SK-N-SH (cell line): ENCODE measurements around the gene MMD. TPM values are rescaled to one million over a fixed set of nuclear protein-coding genes. Genes with fewer than 3 reads are reported as not detected.

Source experiments
- CTCF ChIA-PET: fragments of 300-600, 350-600 bp; formaldehyde crosslinking; extraction: SDS; loops from one replicate; lab custom pipeline; 2021; lab: Yijun Ruan, JAX
- POLR2A ChIA-PET: fragments of 350-600 bp; sonication (Branson Sonifier 250); formaldehyde crosslinking; extraction: SDS; loops from one replicate; lab custom pipeline; 2020; ENCODE audit warnings: antibody characterized with exemption, inconsistent platforms; lab: Yijun Ruan, JAX
- DNase-seq: peaks from one replicate; pipeline ENCODE4 v3.0.0; 2012
- H2AFZ ChIP-seq: fragments of 200-600 bp; sonication (generic); 2 replicates; pipeline ENCODE4 v1.8.1; 2016; ENCODE audit warnings: antibody characterized with exemption, mild to moderate bottlenecking, low read depth
- H3F3A ChIP-seq: fragments of 200-600 bp; sonication (generic); replicated peaks from 2 replicates; pipeline ENCODE3; 2016; ENCODE audit warnings: antibody characterized with exemption, mild to moderate bottlenecking; ENCODE audit not compliant: insufficient read depth
- H3K27ac ChIP-seq, 2 experiments: fragments of 200-500 bp in 1 of 2; fragments of 200-600 bp in 1 of 2; sonication (Bioruptor generic) in 1 of 2; sonication (generic), shearing (Covaris generic) in 1 of 2; 2 replicates each; pipeline versions ENCODE4 v1.5.1 to v1.6.1; 2014 to 2016; ENCODE audit warnings: low read depth in 2 of 2, inconsistent platforms in 1 of 2, low read length in 1 of 2, mild to moderate bottlenecking in 1 of 2, mixed read lengths in 1 of 2
- H3K27me3 ChIP-seq: fragments of 200-600 bp; sonication (generic), shearing (Covaris generic); 2 replicates; pipeline ENCODE4 v1.6.1; 2016; ENCODE audit warnings: mixed run types; ENCODE audit not compliant: insufficient read depth
- H3K36me3 ChIP-seq, 2 experiments: fragments of 200-500 bp in 1 of 2; fragments of 200-600 bp in 1 of 2; sonication (Bioruptor generic) in 1 of 2; sonication (generic) in 1 of 2; replicated peaks in 1 of 2; 2 replicates each; pipeline versions ENCODE3 to v1.5.1; 2014 to 2016; ENCODE audit warnings: low read length in 1 of 2, mild to moderate bottlenecking in 1 of 2; ENCODE audit not compliant: insufficient read depth in 2 of 2, control insufficient read depth in 1 of 2
- H3K4me1 ChIP-seq, 2 experiments: fragments of 200-500 bp in 1 of 2; fragments of 200-600 bp in 1 of 2; sonication (Bioruptor generic) in 1 of 2; sonication (generic), shearing (Covaris generic) in 1 of 2; 2 replicates each; pipeline versions ENCODE4 v1.5.1 to v1.6.1; 2014 to 2016; ENCODE audit warnings: low read depth in 1 of 2, low read length in 1 of 2, mixed run types in 1 of 2; ENCODE audit not compliant: insufficient read depth in 2 of 2, control insufficient read depth in 1 of 2
- H3K4me2 ChIP-seq: fragments of 200-600 bp; sonication (generic), shearing (Covaris generic); 2 replicates; pipeline ENCODE4 v1.6.1; 2017; ENCODE audit warnings: mixed run types
- H3K4me3 ChIP-seq, 2 experiments: fragments of 200-500 bp in 1 of 2; fragments of 200-600 bp in 1 of 2; sonication (Bioruptor generic) in 1 of 2; sonication (generic), shearing (Covaris generic) in 1 of 2; 2 replicates each; pipeline versions ENCODE4 v1.5.1 to v1.8.1; 2014 to 2016; ENCODE audit warnings: low read depth in 2 of 2, inconsistent platforms in 1 of 2, low read length in 1 of 2, mild to moderate bottlenecking in 1 of 2, mixed read lengths in 1 of 2, moderate library complexity in 1 of 2
- H3K79me2 ChIP-seq: fragments of 200-600 bp; sonication (generic); 2 replicates; pipeline ENCODE4 v1.8.1; 2017; ENCODE audit warnings: mild to moderate bottlenecking; ENCODE audit not compliant: insufficient read depth
- H3K9ac ChIP-seq: fragments of 200-600 bp; sonication (generic); 2 replicates; pipeline ENCODE4 v1.6.1; 2017; ENCODE audit warnings: mixed run types
- H3K9me2 ChIP-seq: fragments of 200-600 bp; sonication (generic); 2 replicates; pipeline ENCODE4 v1.6.1; 2017; ENCODE audit warnings: mixed run types
- H3K9me3 ChIP-seq: fragments of 200-600 bp; sonication (generic); 2 replicates; pipeline ENCODE4 v1.6.1; 2017; ENCODE audit warnings: mixed run types, mild to moderate bottlenecking, moderate library complexity
- H4K20me1 ChIP-seq: fragments of 200-600 bp; sonication (generic); 2 replicates; pipeline ENCODE4 v1.6.1; 2017; ENCODE audit warnings: mild to moderate bottlenecking, mixed run types; ENCODE audit not compliant: insufficient read depth
- CHD2 ChIP-seq: fragments of 150-350 bp; IDR thresholded peaks from 2 replicates; pipeline ENCODE4 v1.6.1; 2018; ENCODE audit warnings: low read length; ENCODE audit not compliant: partially characterized antibody
- EP300 ChIP-seq, 2 experiments: IDR thresholded peaks; 2 replicates each; pipeline versions ENCODE4 v1.4.0 to v1.6.1; 2012; ENCODE audit warnings: borderline replicate concordance in 1 of 2, low read depth in 1 of 2, low read length in 1 of 2
- EZH2phosphoT487 ChIP-seq: fragments of 200-600 bp; sonication (generic); IDR thresholded peaks from 2 replicates; pipeline ENCODE4 v1.6.1; 2017; ENCODE audit warnings: low read depth, mixed run types, mild to moderate bottlenecking, antibody characterized with exemption, moderate library complexity, borderline replicate concordance
- GATA2 ChIP-seq: sonication (generic); formaldehyde crosslinking; IDR thresholded peaks from 2 replicates; pipeline ENCODE4 v1.5.0; 2020; ENCODE audit warnings: mild to moderate bottlenecking, missing genetic modification reagents
- JUND ChIP-seq: IDR thresholded peaks from 2 replicates; pipeline ENCODE4 v1.4.0; 2012
- MAX ChIP-seq: IDR thresholded peaks from 2 replicates; pipeline ENCODE4 v1.4.0; 2012; ENCODE audit warnings: low read depth
- NFIC ChIP-seq: IDR thresholded peaks from 2 replicates; pipeline ENCODE4 v1.4.0; 2012; ENCODE audit warnings: borderline replicate concordance
- NRF1 ChIP-seq: IDR thresholded peaks from 2 replicates; pipeline ENCODE4 v1.6.1; 2012; ENCODE audit warnings: low read depth, mild to moderate bottlenecking, low read length
- RCOR1 ChIP-seq: fragments of 150-350 bp; IDR thresholded peaks from 2 replicates; pipeline ENCODE4 v1.6.1; 2017; ENCODE audit warnings: antibody characterized with exemption, low read length
- REST ChIP-seq: IDR thresholded peaks from 2 replicates; pipeline ENCODE4 v1.6.1; 2012; ENCODE audit warnings: mild to moderate bottlenecking, low read depth, low read length, moderate library complexity
- RXRA ChIP-seq: IDR thresholded peaks from 2 replicates; pipeline ENCODE4 v1.4.0; 2012; ENCODE audit warnings: low read depth, mild to moderate bottlenecking, borderline replicate concordance
- SIN3A ChIP-seq: IDR thresholded peaks from 2 replicates; pipeline ENCODE4 v1.6.1; 2012; ENCODE audit warnings: low read depth, mild to moderate bottlenecking, low read length, moderate library complexity, borderline replicate concordance
- TAF1 ChIP-seq: IDR thresholded peaks from 2 replicates; pipeline ENCODE4 v1.6.1; 2012; ENCODE audit warnings: low read depth, mild to moderate bottlenecking, low read length, moderate library complexity, borderline replicate concordance
- TEAD4 ChIP-seq: IDR thresholded peaks from 2 replicates; pipeline ENCODE4 v1.4.0; 2012; ENCODE audit warnings: mild to moderate bottlenecking, borderline replicate concordance; ENCODE audit not compliant: insufficient read depth
- WGBS: methylation state at CpG from one replicate; pipeline ENCODE4 v1.1.6; 2017; ENCODE audit warnings: low lambda C conversion rate; 5-methylcytosine and 5-hydroxymethylcytosine counted together
- polyA plus RNA-seq, 3 experiments: library from polyadenylated mRNA; depleted of rRNA; stranded (reverse); fragments of >200 nt; gene quantifications; 2 replicates each; pipeline ENCODE4 v1.2.3, GENCODE V29; 2012

Gene MMD
- polyA plus RNA-seq, 1 of the 3 experiments (the other 2 are of a cell fraction), result 10.9 TPM

GRCh38 chr17:55345132-55345531 is 76.5 kb downstream of the MMD start:
- no peaks in the 10 kb centered on the region for H3F3A ChIP-seq
- ChIA-PET POLR2A (no interaction called here), CTCF (interaction anchor here (0.9 to 6.9 kb wide), 8 partner anchors 13 to 351 kb away, joined by 4 to 104 read pairs (median 5); no protein-coding TSS in a partner anchor)

GRCh38 chr17:55344514-55344997 is 77.1 kb downstream of the MMD start:
- Histone ChIP-seq H3K27ac (no peak overlapping the region), H3K9me3 (no peaks in the 10 kb centered on the region), H2AFZ (no peak overlapping the region), H3K4me1 (peaks cover 0 to 5% of the 10 kb centered on the region in 2 experiments; a peak in 1 of 4 replicates)
- peak; percentile 23 for DNase-seq
- CTCF ChIA-PET, result interaction anchor here (0.9 to 6.9 kb wide), 7 partner anchors 14 to 351 kb away, joined by 4 to 104 read pairs (median 5); no protein-coding TSS in a partner anchor
- no peak for TF ChIP-seq TEAD4
- peak; percentile 68; the same call in 1 of the 2 replicates for TF ChIP-seq RCOR1
- no peak for TF ChIP-seq NFIC
- no peak for TF ChIP-seq SIN3A
- TF ChIP-seq REST, result no peak
- TF ChIP-seq CHD2, result no peak
- peak in 1 of 2 experiments; percentile 53; a peak in 1 of 4 replicates for TF ChIP-seq EP300 (IDR thresholded peaks at IDR 0.05; ENCODE audit: borderline replicate concordance in 1 of 2, low read depth in 1 of 2, low read length in 1 of 2)
- peak; percentile 61 for TF ChIP-seq GATA2
- TF ChIP-seq, all 33 proteins: peak for 3
- 46% methylated on average over 3 of the region's 3 CpGs for WGBS
- H3K9me2 ChIP-seq, result no peaks in the 10 kb centered on the region
- no peaks in the 10 kb centered on the region for H3F3A ChIP-seq
- no peaks in the 10 kb centered on the region for H3K79me2 ChIP-seq
- H3K4me2 ChIP-seq, result no peak overlapping the region
- no peaks in the 10 kb centered on the region for H3K36me3 ChIP-seq
- no peaks in the 10 kb centered on the region for H3K27me3 ChIP-seq
- no peaks in the 10 kb centered on the region for H4K20me1 ChIP-seq
- H3K9ac ChIP-seq, result no peak overlapping the region
- POLR2A ChIA-PET, result no interaction called here
- no peak overlapping the region for H3K4me3 ChIP-seq

More at GRCh38 chr17:55345132-55345531, 76.5 kb downstream of the MMD start:
- H3K9me3 ChIP-seq, result no peaks in the 10 kb centered on the region
- H3K4me3 ChIP-seq, result no peak overlapping the region
- no peak for TF ChIP-seq TAF1
- no peak for TF ChIP-seq NFIC
- no peak for TF ChIP-seq NRF1
- TF ChIP-seq RXRA, result no peak
- no peak for TF ChIP-seq GATA2
- no peak for TF ChIP-seq TEAD4
- TF ChIP-seq RCOR1, result no peak
- TF ChIP-seq JUND, result no peak
- TF ChIP-seq SIN3A, result no peak
- no peak for TF ChIP-seq MAX
- no peak for TF ChIP-seq EZH2phosphoT487
- no peak for TF ChIP-seq REST
- H3K79me2 ChIP-seq, result no peaks in the 10 kb centered on the region
- H3K27ac ChIP-seq, result no peak overlapping the region
- no peaks in the 10 kb centered on the region for H3K27me3 ChIP-seq
- no peak overlapping the region for H3K9ac ChIP-seq
- H3K36me3 ChIP-seq, result no peaks in the 10 kb centered on the region
- peaks cover 0 to 5% of the 10 kb centered on the region in 2 experiments; a peak in 1 of 4 replicates for H3K4me1 ChIP-seq
- no peaks in the 10 kb centered on the region for H4K20me1 ChIP-seq
- no peaks in the 10 kb centered on the region for H3K9me2 ChIP-seq
- no peak for DNase-seq
- H2AFZ ChIP-seq, result no peak overlapping the region
- WGBS, result 63% methylated on average over 1 of the region's 1 CpG
- no peak overlapping the region for H3K4me2 ChIP-seq
